Uterus (tissue), 2 donors: ENCODE measurements around the gene CEP83.

Source experiments
- POLR2A ChIP-seq, 2 donors: fragments of 450-650 bp; IDR thresholded peaks; one replicate each; pipeline ENCODE4 v1.6.1; 2016; ENCODE audit warnings: antibody characterized with exemption in 2 of 2, mild to moderate bottlenecking in 1 of 2, moderate library complexity in 1 of 2
- TF ChIP-seq, protein P1 (sequence below), 4 experiments: fragments of 200-600 bp in 2 of 4; fragments of 450-650 bp in 2 of 4; sonication (generic) in 2 of 4; IDR thresholded peaks; one replicate each; pipeline ENCODE4 v1.5.1; 2016 to 2019; ENCODE audit warnings: antibody characterized with exemption in 4 of 4, mild to moderate bottlenecking in 2 of 4, moderate library complexity in 1 of 4

DNA sequence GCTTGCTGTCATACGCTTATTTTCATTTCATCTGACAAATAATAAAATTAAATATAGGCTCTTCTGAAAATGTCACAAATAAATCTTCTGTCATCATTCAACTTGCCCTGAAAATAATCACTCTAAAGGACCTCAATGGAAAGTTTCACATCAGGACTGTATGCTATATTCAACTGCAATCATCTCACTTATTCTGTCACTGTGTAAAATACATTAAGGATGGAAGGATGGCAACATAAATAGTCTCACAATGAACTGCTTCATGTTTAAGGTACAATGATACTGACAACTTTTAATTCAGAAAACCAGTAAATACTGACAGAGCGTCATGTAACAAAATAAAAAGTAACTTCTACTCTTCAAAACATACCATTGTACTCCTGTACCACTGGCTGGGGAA is 82.1 kb downstream of the CEP83 start:
- TF ChIP-seq, protein P1, sequence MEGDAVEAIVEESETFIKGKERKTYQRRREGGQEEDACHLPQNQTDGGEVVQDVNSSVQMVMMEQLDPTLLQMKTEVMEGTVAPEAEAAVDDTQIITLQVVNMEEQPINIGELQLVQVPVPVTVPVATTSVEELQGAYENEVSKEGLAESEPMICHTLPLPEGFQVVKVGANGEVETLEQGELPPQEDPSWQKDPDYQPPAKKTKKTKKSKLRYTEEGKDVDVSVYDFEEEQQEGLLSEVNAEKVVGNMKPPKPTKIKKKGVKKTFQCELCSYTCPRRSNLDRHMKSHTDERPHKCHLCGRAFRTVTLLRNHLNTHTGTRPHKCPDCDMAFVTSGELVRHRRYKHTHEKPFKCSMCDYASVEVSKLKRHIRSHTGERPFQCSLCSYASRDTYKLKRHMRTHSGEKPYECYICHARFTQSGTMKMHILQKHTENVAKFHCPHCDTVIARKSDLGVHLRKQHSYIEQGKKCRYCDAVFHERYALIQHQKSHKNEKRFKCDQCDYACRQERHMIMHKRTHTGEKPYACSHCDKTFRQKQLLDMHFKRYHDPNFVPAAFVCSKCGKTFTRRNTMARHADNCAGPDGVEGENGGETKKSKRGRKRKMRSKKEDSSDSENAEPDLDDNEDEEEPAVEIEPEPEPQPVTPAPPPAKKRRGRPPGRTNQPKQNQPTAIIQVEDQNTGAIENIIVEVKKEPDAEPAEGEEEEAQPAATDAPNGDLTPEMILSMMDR (IDR thresholded peaks at IDR 0.05) = no peak
- TF ChIP-seq POLR2A (IDR thresholded peaks at IDR 0.05) = no peak
